Astrocyte (in vitro differentiated cells and primary cell): ENCODE results near the gene ADAMTSL2. TPM values are rescaled to one million over a fixed set of nuclear protein-coding genes. Genes with fewer than 3 reads are reported as not detected.

Source experiments
- DNase-seq: peaks from one replicate; pipeline ENCODE4 v3.0.0-alpha.2; 2010; ENCODE audit warnings: low read depth
- FAIRE-seq: peaks from 2 replicates; lab custom pipeline; 2011; peaks lifted over from hg19 to GRCh38; lab: Jason Lieb, UNC
- H2AFZ ChIP-seq: 2 replicates; pipeline ENCODE4 v1.6.0; 2012; ENCODE audit warnings: low read depth, low read length, inconsistent platforms
- H3K27ac ChIP-seq: 2 replicates; pipeline ENCODE4 v1.5.1; 2011; ENCODE audit warnings: low read depth, low read length, inconsistent platforms
- H3K27me3 ChIP-seq: 2 replicates; pipeline ENCODE4 v1.6.0; 2011; ENCODE audit warnings: low read length, inconsistent platforms; ENCODE audit not compliant: insufficient read depth
- H3K36me3 ChIP-seq: 2 replicates; pipeline ENCODE4 v1.5.1; 2011; ENCODE audit warnings: low read length, inconsistent platforms; ENCODE audit not compliant: insufficient read depth
- H3K4me1 ChIP-seq: 2 replicates; pipeline ENCODE4 v1.5.1; 2011; ENCODE audit warnings: low read length, inconsistent platforms; ENCODE audit not compliant: insufficient read depth
- H3K4me2 ChIP-seq: 2 replicates; pipeline ENCODE4 v1.6.0; 2012; ENCODE audit warnings: low read length, inconsistent platforms
- H3K4me3 ChIP-seq: 2 replicates; pipeline ENCODE4 v1.5.1; 2011; ENCODE audit warnings: low read depth, mild to moderate bottlenecking, low read length, inconsistent platforms; ENCODE audit not compliant: insufficient read depth
- H3K79me2 ChIP-seq: 2 replicates; pipeline ENCODE4 v1.6.0; 2012; ENCODE audit warnings: mild to moderate bottlenecking, low read length, inconsistent platforms; ENCODE audit not compliant: insufficient read depth
- H3K9ac ChIP-seq: 2 replicates; pipeline ENCODE4 v1.6.0; 2012; ENCODE audit warnings: mild to moderate bottlenecking, low read length, inconsistent platforms
- H3K9me3 ChIP-seq: 2 replicates; pipeline ENCODE4 v1.5.1; 2012; ENCODE audit warnings: low read depth, mild to moderate bottlenecking, low read length, inconsistent platforms; ENCODE audit not compliant: insufficient read depth
- H4K20me1 ChIP-seq: 2 replicates; pipeline ENCODE4 v1.6.0; 2012; ENCODE audit warnings: low read length, inconsistent platforms; ENCODE audit not compliant: insufficient read depth
- H3K27ac Mint-ChIP-seq: one replicate; pipeline ENCODE4 v1.8.0; 2021; ENCODE audit warnings: mild to moderate bottlenecking, mixed read lengths; ENCODE audit not compliant: unreplicated experiment
- H3K27me3 Mint-ChIP-seq: one replicate; pipeline ENCODE4 v1.8.0; 2021; ENCODE audit warnings: low read depth, mixed read lengths; ENCODE audit not compliant: unreplicated experiment
- H3K36me3 Mint-ChIP-seq: one replicate; pipeline ENCODE4 v1.8.0; 2021; ENCODE audit warnings: low read depth, mixed read lengths; ENCODE audit not compliant: unreplicated experiment
- H3K4me1 Mint-ChIP-seq: one replicate; pipeline ENCODE4 v1.8.0; 2021; ENCODE audit warnings: low read depth, mixed read lengths; ENCODE audit not compliant: unreplicated experiment
- H3K4me3 Mint-ChIP-seq: one replicate; pipeline ENCODE4 v1.8.0; 2021; ENCODE audit warnings: mild to moderate bottlenecking, moderate library complexity, mixed read lengths; ENCODE audit not compliant: unreplicated experiment
- H3K9me3 Mint-ChIP-seq: one replicate; pipeline ENCODE4 v1.8.0; 2021; ENCODE audit warnings: mild to moderate bottlenecking, mixed read lengths; ENCODE audit not compliant: unreplicated experiment
- CTCF ChIP-seq: IDR thresholded peaks from 2 replicates; pipeline ENCODE4 v1.5.1; 2011; ENCODE audit warnings: low read depth, mild to moderate bottlenecking, inconsistent platforms, low read length, moderate library complexity; ENCODE audit not compliant: insufficient read depth
- EZH2 ChIP-seq: IDR thresholded peaks from 2 replicates; pipeline ENCODE4 v1.6.1; 2012; ENCODE audit warnings: mild to moderate bottlenecking, low read length, inconsistent platforms; ENCODE audit not compliant: insufficient read depth
- total RNA-seq: library from RNA; stranded (reverse); gene quantifications from 2 replicates; pipeline ENCODE4 v1.2.1, GENCODE V29; 2021

The ADAMTSL2 gene
- total RNA-seq, 1 donor from 2014 or later = 0.52 TPM

GRCh38 chr9:133581513-133582343 is 47.2 kb downstream of the ADAMTSL2 start:
- FAIRE-seq = no peak
- Histone ChIP-seq H3K4me2 (no peak overlapping the region), H3K9ac (no peak overlapping the region), H3K36me3 (no peaks in the 10 kb centered on the region), H3K79me2 (no peaks in the 10 kb centered on the region), H2AFZ (no peak overlapping the region), H3K4me1 (no peaks in the 10 kb centered on the region), H3K4me3 (no peak overlapping the region), H3K27ac (no peak overlapping the region), H4K20me1 (no peaks in the 10 kb centered on the region), H3K27me3 (peaks cover 21% of the 10 kb centered on the region), H3K9me3 (no peaks in the 10 kb centered on the region)
- DNase-seq = no peak
- Mint-ChIP-seq H3K27me3 (peaks cover 45% of the 10 kb centered on the region), H3K4me1 (peaks cover 10% of the 10 kb centered on the region), H3K4me3 (no peak overlapping the region), H3K9me3 (no peaks in the 10 kb centered on the region), H3K27ac (no peak overlapping the region), H3K36me3 (no peaks in the 10 kb centered on the region)
- TF ChIP-seq EZH2 (no peak), CTCF (no peak)

- TF ChIP-seq EZH2 (no peak), CTCF (no peak)
- H3K4me3 ChIP-seq = no peak overlapping the region
- FAIRE-seq (no peak), DNase-seq (no peak)
- no peak overlapping the region for H3K4me2 ChIP-seq
- no peak overlapping the region for H3K4me3 Mint-ChIP-seq
- no peaks in the 10 kb centered on the region for H3K4me1 ChIP-seq
- H3K27ac ChIP-seq = no peak overlapping the region
- H3K9me3 Mint-ChIP-seq = no peaks in the 10 kb centered on the region
- no peaks in the 10 kb centered on the region for H3K79me2 ChIP-seq
- H3K36me3 ChIP-seq = no peaks in the 10 kb centered on the region
- no peak overlapping the region for H2AFZ ChIP-seq
- H3K27me3 Mint-ChIP-seq = peaks cover 42% of the 10 kb centered on the region
- H3K9ac ChIP-seq = no peak overlapping the region
- H3K9me3 ChIP-seq = no peaks in the 10 kb centered on the region
- H3K27ac Mint-ChIP-seq = no peak overlapping the region
- H4K20me1 ChIP-seq = no peaks in the 10 kb centered on the region
- H3K27me3 ChIP-seq = peaks cover 22% of the 10 kb centered on the region
- peaks cover 10% of the 10 kb centered on the region for H3K4me1 Mint-ChIP-seq
- H3K36me3 Mint-ChIP-seq = no peaks in the 10 kb centered on the region
These were observed 48.1 kb downstream of the ADAMTSL2 start for GRCh38 chr9:133582501-133583045.

- H3K27me3 ChIP-seq = peaks cover 22% of the 10 kb centered on the region
- H3K36me3 Mint-ChIP-seq = no peaks in the 10 kb centered on the region
- no peaks in the 10 kb centered on the region for H3K9me3 Mint-ChIP-seq
These were observed 48.6 kb downstream of the ADAMTSL2 start for GRCh38 chr9:133583111-133583510.

More at GRCh38 chr9:133583111-133583510, 48.6 kb downstream of the ADAMTSL2 start:
- Histone ChIP-seq H3K36me3 (no peaks in the 10 kb centered on the region), H3K79me2 (no peaks in the 10 kb centered on the region), H3K4me1 (no peaks in the 10 kb centered on the region), H3K4me3 (no peak overlapping the region), H3K27ac (no peak overlapping the region), H2AFZ (no peak overlapping the region), H4K20me1 (no peaks in the 10 kb centered on the region), H3K9ac (no peak overlapping the region), H3K9me3 (no peaks in the 10 kb centered on the region), H3K4me2 (no peak overlapping the region)
- FAIRE-seq = no peak
- Mint-ChIP-seq H3K27ac (no peak overlapping the region), H3K4me3 (no peak overlapping the region), H3K4me1 (peaks cover 10% of the 10 kb centered on the region), H3K27me3 (peaks cover 42% of the 10 kb centered on the region)
- TF ChIP-seq CTCF = no peak
- no peak for TF ChIP-seq EZH2
- DNase-seq = no peak
